Prostate gland (tissue), 2 donors: Measurements from ENCODE around the gene PCDHB3.
"Not testable (repeated sequence)": the region's sequence is repeated elsewhere in the genome, so short reads cannot be mapped to it uniquely, and the experiment has no call there.

Source experiments
- POLR2A ChIP-seq: fragments of 450-650 bp; IDR thresholded peaks from one replicate; pipeline ENCODE4 v1.6.1; 2016; ENCODE audit warnings: antibody characterized with exemption, mild to moderate bottlenecking
- TF ChIP-seq, protein P1 (sequence below), 4 experiments: fragments of 200-600 bp in 2 of 4; fragments of 450-650 bp in 2 of 4; sonication (generic) in 2 of 4; IDR thresholded peaks; 1 replicate in 3 of 4; 2 replicates in 1 of 4; pipeline ENCODE4 v1.5.1; 2016 to 2019; ENCODE audit warnings: antibody characterized with exemption in 4 of 4, mild to moderate bottlenecking in 2 of 4, moderate library complexity in 2 of 4

DNA sequence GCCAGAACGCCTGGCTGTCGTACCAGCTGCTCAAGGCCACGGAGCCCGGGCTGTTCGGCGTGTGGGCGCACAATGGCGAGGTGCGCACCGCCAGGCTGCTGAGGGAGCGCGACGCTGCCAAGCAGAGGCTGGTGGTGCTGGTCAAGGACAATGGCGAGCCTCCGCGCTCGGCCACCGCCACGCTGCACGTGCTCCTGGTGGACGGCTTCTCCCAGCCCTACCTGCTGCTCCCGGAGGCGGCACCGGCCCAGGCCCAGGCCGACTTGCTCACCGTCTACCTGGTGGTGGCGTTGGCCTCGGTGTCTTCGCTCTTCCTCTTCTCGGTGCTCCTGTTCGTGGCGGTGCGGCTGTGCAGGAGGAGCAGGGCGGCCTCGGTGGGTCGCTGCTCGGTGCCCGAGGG, 3.7 kb upstream of the PCDHB3 start:
- TF ChIP-seq, protein P1, sequence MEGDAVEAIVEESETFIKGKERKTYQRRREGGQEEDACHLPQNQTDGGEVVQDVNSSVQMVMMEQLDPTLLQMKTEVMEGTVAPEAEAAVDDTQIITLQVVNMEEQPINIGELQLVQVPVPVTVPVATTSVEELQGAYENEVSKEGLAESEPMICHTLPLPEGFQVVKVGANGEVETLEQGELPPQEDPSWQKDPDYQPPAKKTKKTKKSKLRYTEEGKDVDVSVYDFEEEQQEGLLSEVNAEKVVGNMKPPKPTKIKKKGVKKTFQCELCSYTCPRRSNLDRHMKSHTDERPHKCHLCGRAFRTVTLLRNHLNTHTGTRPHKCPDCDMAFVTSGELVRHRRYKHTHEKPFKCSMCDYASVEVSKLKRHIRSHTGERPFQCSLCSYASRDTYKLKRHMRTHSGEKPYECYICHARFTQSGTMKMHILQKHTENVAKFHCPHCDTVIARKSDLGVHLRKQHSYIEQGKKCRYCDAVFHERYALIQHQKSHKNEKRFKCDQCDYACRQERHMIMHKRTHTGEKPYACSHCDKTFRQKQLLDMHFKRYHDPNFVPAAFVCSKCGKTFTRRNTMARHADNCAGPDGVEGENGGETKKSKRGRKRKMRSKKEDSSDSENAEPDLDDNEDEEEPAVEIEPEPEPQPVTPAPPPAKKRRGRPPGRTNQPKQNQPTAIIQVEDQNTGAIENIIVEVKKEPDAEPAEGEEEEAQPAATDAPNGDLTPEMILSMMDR (IDR thresholded peaks at IDR 0.05), result not testable (repeated sequence)
- not testable (repeated sequence) for TF ChIP-seq POLR2A
